CD14-positive monocyte (primary cell): ENCODE data around the gene PLCB1. TPM values are rescaled to one million over a fixed set of nuclear protein-coding genes. Genes with fewer than 3 reads are reported as not detected.

ENCODE experiments used
- DNase-seq, 3 donors: peaks; one replicate each; pipeline ENCODE4 v3.0.0-alpha.2; 2011 to 2022
- H2AFZ ChIP-seq: 2 replicates; pipeline ENCODE4 v1.6.0; 2012; ENCODE audit warnings: mild to moderate bottlenecking, low read depth, low read length, inconsistent platforms; ENCODE audit not compliant: insufficient read depth, poor library complexity, severe bottlenecking
- H3K27ac ChIP-seq, 2 donors: 1 replicate in 1 of 2; 2 replicates in 1 of 2; pipeline ENCODE4 v1.5.1; 2012 to 2013; ENCODE audit warnings: low read length in 2 of 2, control low read depth in 1 of 2, inconsistent platforms in 1 of 2, low read depth in 1 of 2, mild to moderate bottlenecking in 1 of 2
- H3K27me3 ChIP-seq, 2 donors: one replicate each; pipeline versions ENCODE4 v1.6.0 to v1.6.1; 2011 to 2013; ENCODE audit warnings: low read length in 2 of 2; ENCODE audit not compliant: control insufficient read depth in 2 of 2, insufficient read depth in 2 of 2
- H3K36me3 ChIP-seq, 2 donors: replicated peaks in 1 of 2; 1 replicate in 1 of 2; 2 replicates in 1 of 2; pipeline versions ENCODE4 v1.5.1 to v1.6.1; 2012 to 2013; ENCODE audit warnings: low read length in 2 of 2, control low read depth in 1 of 2, inconsistent platforms in 1 of 2, mild to moderate bottlenecking in 1 of 2; ENCODE audit not compliant: insufficient read depth in 2 of 2, control insufficient read depth in 1 of 2
- H3K4me1 ChIP-seq, 2 donors: 1 replicate in 1 of 2; 2 replicates in 1 of 2; pipeline versions ENCODE4 v1.5.1 to v1.6.1; 2012 to 2013; ENCODE audit warnings: low read length in 2 of 2, control low read depth in 1 of 2, inconsistent platforms in 1 of 2, mild to moderate bottlenecking in 1 of 2, moderate library complexity in 1 of 2; ENCODE audit not compliant: insufficient read depth in 2 of 2, control insufficient read depth in 1 of 2
- H3K4me2 ChIP-seq: replicated peaks from 2 replicates; pipeline ENCODE3; 2012; ENCODE audit warnings: low read length, moderate library complexity, mild to moderate bottlenecking; ENCODE audit not compliant: poor library complexity, severe bottlenecking; ENCODE audit errors: extremely low read depth
- H3K4me3 ChIP-seq, 3 experiments: fragments of 200-600 bp in 1 of 3; sonication (generic) in 1 of 3; replicated peaks in 1 of 3; 1 replicate in 2 of 3; 2 replicates in 1 of 3; pipeline ENCODE4 v1.5.1; 2011 to 2013; ENCODE audit warnings: low read length in 3 of 3, mild to moderate bottlenecking in 3 of 3, control low read depth in 2 of 3, low read depth in 2 of 3, inconsistent platforms in 1 of 3, moderate library complexity in 1 of 3
- H3K79me2 ChIP-seq: 2 replicates; pipeline ENCODE4 v1.6.0; 2012; ENCODE audit warnings: mild to moderate bottlenecking, control low read depth, inconsistent platforms, low read length, moderate library complexity; ENCODE audit not compliant: insufficient read depth
- H3K9ac ChIP-seq: 2 replicates; pipeline ENCODE4 v1.6.0; 2017; ENCODE audit warnings: low read length, mild to moderate bottlenecking; ENCODE audit not compliant: insufficient read depth, poor library complexity, severe bottlenecking
- H3K9me3 ChIP-seq, 2 donors: replicated peaks in 1 of 2; 1 replicate in 1 of 2; 2 replicates in 1 of 2; pipeline versions ENCODE4 v1.5.1 to v1.6.1; 2012 to 2013; ENCODE audit warnings: low read length in 2 of 2, control low read depth in 1 of 2; ENCODE audit not compliant: control insufficient read depth in 1 of 2, insufficient read depth in 1 of 2
- H4K20me1 ChIP-seq: 2 replicates; pipeline ENCODE4 v1.6.0; 2012; ENCODE audit warnings: mild to moderate bottlenecking, low read length, control low read depth, moderate library complexity; ENCODE audit not compliant: insufficient read depth
- H3K27ac Mint-ChIP-seq, 7 donors: one replicate each; pipeline ENCODE4 v1.8.0; 2020; ENCODE audit warnings: mild to moderate bottlenecking in 7 of 7, mixed read lengths in 7 of 7, moderate library complexity in 6 of 7, inconsistent platforms in 2 of 7
- H3K27me3 Mint-ChIP-seq, 3 donors: one replicate each; pipeline ENCODE4 v1.8.0; 2021 to 2022; ENCODE audit warnings: low read depth in 3 of 3, mild to moderate bottlenecking in 3 of 3, mixed read lengths in 3 of 3, moderate library complexity in 3 of 3, inconsistent platforms in 1 of 3
- H3K36me3 Mint-ChIP-seq, 2 donors: one replicate each; pipeline ENCODE4 v1.8.0; 2020; ENCODE audit warnings: mixed read lengths in 2 of 2, inconsistent platforms in 1 of 2, mild to moderate bottlenecking in 1 of 2
- H3K4me1 Mint-ChIP-seq: one replicate; pipeline ENCODE4 v1.8.0; 2020; ENCODE audit warnings: mild to moderate bottlenecking, mixed read lengths
- H3K4me3 Mint-ChIP-seq, 2 donors: one replicate each; pipeline ENCODE4 v1.8.0; 2020; ENCODE audit warnings: mild to moderate bottlenecking in 2 of 2, mixed read lengths in 2 of 2, moderate library complexity in 1 of 2
- H3K9me3 Mint-ChIP-seq, 7 donors: one replicate each; pipeline ENCODE4 v1.8.0; 2020 to 2022; ENCODE audit warnings: mixed read lengths in 7 of 7, mild to moderate bottlenecking in 6 of 7, moderate library complexity in 6 of 7, inconsistent platforms in 2 of 7
- WGBS: methylation state at CpG from one replicate; pipeline ENCODE4 v1.1.5; 2013; ENCODE audit warnings: missing lambda C conversion rate; ENCODE audit not compliant: insufficient coverage; 5-methylcytosine and 5-hydroxymethylcytosine counted together
- intact Hi-C, 2 donors: fragments of 100-400 bp; cut with micrococcal nuclease; formaldehyde crosslinking; loops; one replicate each; pipeline versions ENCODE4 v1.15.0 to v1.15.1; 2023
- polyA plus RNA-seq, 3 donors: library from polyadenylated mRNA; depleted of rRNA in 1 of 3; unstranded in 2 of 3; stranded (reverse) in 1 of 3; fragments of 300-500 nt in 2 of 3; fragments of >200 nt in 1 of 3; fragmentation: Illumina TruSeq in 2 of 3; gene quantifications; 1 replicate in 2 of 3; 2 replicates in 1 of 3; pipeline ENCODE4 v1.2.3, GENCODE V29; 2012 to 2021
- TF ChIP-seq, protein P1 (sequence below): fragments of 200-600 bp; IDR thresholded peaks from one replicate; pipeline ENCODE4 v1.8.0; 2022; ENCODE audit warnings: antibody characterized with exemption, mild to moderate bottlenecking

Gene PLCB1
- polyA plus RNA-seq, 3 donors, result 8.6 to 16.4 (median 13.2) TPM

DNA sequence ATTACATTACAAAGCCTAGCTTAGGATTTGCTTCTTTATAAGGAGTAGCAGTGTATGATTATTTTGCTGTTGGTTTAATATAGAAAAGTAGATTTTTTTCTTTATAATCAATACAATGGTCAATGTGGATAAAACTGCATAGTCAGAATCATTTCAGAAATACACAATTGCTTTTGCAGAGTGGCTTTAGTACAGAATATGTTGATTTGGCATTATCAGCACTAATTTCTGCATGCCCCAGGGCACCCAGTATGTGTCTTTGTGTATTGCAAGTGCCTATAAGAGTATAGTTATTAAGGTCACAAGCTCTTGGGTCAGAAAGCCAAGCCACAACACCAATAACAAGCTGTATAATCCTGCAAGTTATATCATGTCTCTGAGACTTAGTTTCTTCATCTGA lies 258.4 kb downstream of the PLCB1 start:
- Histone ChIP-seq H3K9me3 (no peaks in the 10 kb centered on the region), H3K4me2 (peak overlapping the region; percentile 35), H3K27ac (peak overlapping the region in 1 of 2 donors; percentile 63), H3K9ac (no peak overlapping the region), H3K36me3 (no peaks in the 10 kb centered on the region), H3K79me2 (peaks cover 15% of the 10 kb centered on the region), H4K20me1 (no peaks in the 10 kb centered on the region), H3K4me1 (peaks cover 40 to 71% of the 10 kb centered on the region in 2 donors), H3K4me3 (peak overlapping the region in 1 of 3 experiments; percentile 16), H3K27me3 (no peaks in the 10 kb centered on the region), H2AFZ (no peak overlapping the region)
- Mint-ChIP-seq H3K4me1 (peaks cover 54% of the 10 kb centered on the region), H3K36me3 (peaks cover 3 to 9% of the 10 kb centered on the region in 2 donors), H3K4me3 (no peak overlapping the region), H3K27ac (no peak overlapping the region), H3K9me3 (no peaks in the 10 kb centered on the region), H3K27me3 (no peaks in the 10 kb centered on the region)
- intact Hi-C loops, result loop anchor here in 1 of 2 donors (5.0 to 10.0 kb wide), 2 partner anchors 37 to 64 kb away; no protein-coding TSS in a partner anchor
- TF ChIP-seq, protein P1, sequence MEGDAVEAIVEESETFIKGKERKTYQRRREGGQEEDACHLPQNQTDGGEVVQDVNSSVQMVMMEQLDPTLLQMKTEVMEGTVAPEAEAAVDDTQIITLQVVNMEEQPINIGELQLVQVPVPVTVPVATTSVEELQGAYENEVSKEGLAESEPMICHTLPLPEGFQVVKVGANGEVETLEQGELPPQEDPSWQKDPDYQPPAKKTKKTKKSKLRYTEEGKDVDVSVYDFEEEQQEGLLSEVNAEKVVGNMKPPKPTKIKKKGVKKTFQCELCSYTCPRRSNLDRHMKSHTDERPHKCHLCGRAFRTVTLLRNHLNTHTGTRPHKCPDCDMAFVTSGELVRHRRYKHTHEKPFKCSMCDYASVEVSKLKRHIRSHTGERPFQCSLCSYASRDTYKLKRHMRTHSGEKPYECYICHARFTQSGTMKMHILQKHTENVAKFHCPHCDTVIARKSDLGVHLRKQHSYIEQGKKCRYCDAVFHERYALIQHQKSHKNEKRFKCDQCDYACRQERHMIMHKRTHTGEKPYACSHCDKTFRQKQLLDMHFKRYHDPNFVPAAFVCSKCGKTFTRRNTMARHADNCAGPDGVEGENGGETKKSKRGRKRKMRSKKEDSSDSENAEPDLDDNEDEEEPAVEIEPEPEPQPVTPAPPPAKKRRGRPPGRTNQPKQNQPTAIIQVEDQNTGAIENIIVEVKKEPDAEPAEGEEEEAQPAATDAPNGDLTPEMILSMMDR, result no peak
- no peak for DNase-seq

DNA sequence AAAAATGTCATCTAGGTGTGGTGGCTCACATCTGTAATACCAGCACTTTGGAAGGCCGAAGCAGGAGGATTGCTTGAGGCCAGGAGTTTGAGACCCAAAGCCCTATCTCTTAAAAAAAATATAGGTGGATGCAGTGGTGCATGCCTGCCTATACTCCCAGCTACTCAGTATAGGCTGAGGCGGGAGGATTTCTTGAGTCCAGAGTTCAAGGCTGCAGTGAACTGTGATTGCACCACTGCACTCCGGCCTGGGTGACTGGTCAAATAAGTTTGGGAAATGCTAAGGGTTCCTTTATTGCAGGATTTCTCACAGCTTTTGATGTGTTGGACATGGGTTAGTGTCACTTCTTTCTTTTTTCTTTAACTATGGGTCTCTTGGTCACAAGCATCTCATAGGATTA lies 261.3 kb downstream of the PLCB1 start:
- H2AFZ ChIP-seq, result no peak overlapping the region
- 0% methylated on average over 1 of the region's 3 CpGs for WGBS
- H3K4me3 Mint-ChIP-seq, result no peak overlapping the region
- intact Hi-C loops, result loop anchor here in 1 of 2 donors (5.0 to 10.0 kb wide), 2 partner anchors 34 to 61 kb away; no protein-coding TSS in a partner anchor
- H3K4me2 ChIP-seq, result peak overlapping the region; percentile 64
- TF ChIP-seq, protein P1, result no peak
- no peaks in the 10 kb centered on the region for H3K9me3 ChIP-seq
- peaks cover 0 to 2% (median 0%) of the 10 kb centered on the region in 7 donors for H3K9me3 Mint-ChIP-seq
- H3K4me3 ChIP-seq, result peak overlapping the region in 1 of 3 experiments; percentile 60
- no peaks in the 10 kb centered on the region for H3K27me3 Mint-ChIP-seq
- no peaks in the 10 kb centered on the region for H3K27me3 ChIP-seq
- DNase-seq, result peak; percentile 37 to 63 (median 53)
- no peaks in the 10 kb centered on the region for H3K36me3 Mint-ChIP-seq
- H3K9ac ChIP-seq, result no peak overlapping the region
- peak overlapping the region; percentile 67 to 83 for H3K27ac ChIP-seq
- H4K20me1 ChIP-seq, result no peaks in the 10 kb centered on the region
- peaks cover 47 to 86% of the 10 kb centered on the region in 2 donors for H3K4me1 ChIP-seq
- H3K27ac Mint-ChIP-seq, result peak overlapping the region; percentile 79 to 95 (median 91)
- H3K4me1 Mint-ChIP-seq, result peaks cover 58% of the 10 kb centered on the region
- H3K36me3 ChIP-seq, result no peaks in the 10 kb centered on the region
- peaks cover 34% of the 10 kb centered on the region for H3K79me2 ChIP-seq
